ENCODE measurements around the gene JAZF1.
"Not testable (repeated sequence)": the region's sequence is repeated elsewhere in the genome, so short reads cannot be mapped to it uniquely, and the experiment has no call there.

The JAZF1 gene

GRCh38 chr7:27900006-27900405 lies 280.6 kb downstream of the JAZF1 start:
- DNase-seq: peak in 1 of 3 donors; percentile 7

GRCh38 chr7:27899601-27900000 lies 281.0 kb downstream of the JAZF1 start:
- peak; percentile 9 to 20 (median 16) for DNase-seq

- no peak for DNase-seq
These were observed 283.2 kb downstream of the JAZF1 start for GRCh38 chr7:27897441-27897847.

GRCh38 chr7:27897001-27897400 lies 283.6 kb downstream of the JAZF1 start:
- no peak for DNase-seq

GRCh38 chr7:27895551-27895950 lies 285.0 kb downstream of the JAZF1 start:
- DNase-seq: peak; percentile 46 to 56 (median 55)

GRCh38 chr7:27890205-27890849 lies 290.3 kb downstream of the JAZF1 start:
- DNase-seq: no peak

GRCh38 chr7:27889800-27890199 lies 290.8 kb downstream of the JAZF1 start:
- no peak for DNase-seq

GRCh38 chr7:27888736-27889135 lies 291.9 kb downstream of the JAZF1 start:
- no peak for DNase-seq

GRCh38 chr7:27886710-27887109 lies 293.9 kb downstream of the JAZF1 start:
- DNase-seq: not testable (repeated sequence)

GRCh38 chr7:27885652-27886051 lies 294.9 kb downstream of the JAZF1 start:
- no peak for DNase-seq

- DNase-seq: no peak
These were observed 296.9 kb downstream of the JAZF1 start for GRCh38 chr7:27883696-27884095.

GRCh38 chr7:27876756-27877155 lies 303.8 kb downstream of the JAZF1 start:
- no peak for DNase-seq

GRCh38 chr7:27875832-27876231 lies 304.8 kb downstream of the JAZF1 start:
- no peak for DNase-seq

GRCh38 chr7:27875061-27875460 lies 305.5 kb downstream of the JAZF1 start:
- DNase-seq: no peak

- DNase-seq: peak in 1 of 3 donors; percentile 21
These were observed 306.3 kb downstream of the JAZF1 start for GRCh38 chr7:27873981-27874957.

GRCh38 chr7:27872356-27873275 lies 308.0 kb downstream of the JAZF1 start:
- no peak for DNase-seq

- DNase-seq: no peak
These were observed 308.7 kb downstream of the JAZF1 start for GRCh38 chr7:27871866-27872265.

- no peak for DNase-seq
These were observed 309.5 kb downstream of the JAZF1 start for GRCh38 chr7:27871086-27871485.

- no peak for DNase-seq
These were observed 310.0 kb downstream of the JAZF1 start for GRCh38 chr7:27870595-27870994.

GRCh38 chr7:27869056-27869455 lies 311.5 kb downstream of the JAZF1 start:
- DNase-seq: no peak

GRCh38 chr7:27868131-27868550 lies 312.5 kb downstream of the JAZF1 start:
- DNase-seq: peak; percentile 19 to 33 (median 33)

GRCh38 chr7:27866828-27867672 lies 313.5 kb downstream of the JAZF1 start:
- DNase-seq: no peak
